B cell (primary cell): ENCODE measurements around the gene DUSP23. TPM values are rescaled to one million over a fixed set of nuclear protein-coding genes. Genes with fewer than 3 reads are reported as not detected.

Source experiments
- ATAC-seq: fragments of 200-7000 bp; cut with Tn5 transposase; one replicate; pipeline ENCODE4 v1.10.0; 2021; ENCODE audit warnings: low read depth, mild to moderate bottlenecking, moderate number of reproducible peaks, moderate library complexity
- CTCF ChIA-PET: fragments of 350-600 bp; sonication (Branson Sonifier 250); formaldehyde crosslinking; loops from one replicate; lab custom pipeline; 2021; ENCODE audit warnings: antibody characterized with exemption, inconsistent platforms; lab: Charles Lee
- POLR2A ChIA-PET: fragments of 350-600 bp; sonication (Branson Sonifier 250); formaldehyde crosslinking; loops from one replicate; lab custom pipeline; 2021; ENCODE audit warnings: antibody characterized with exemption; lab: Charles Lee
- DNase-seq: peaks from one replicate; pipeline ENCODE4 v3.0.0; 2013
- H2AFZ ChIP-seq: 2 replicates; pipeline ENCODE4 v1.6.1; 2012; ENCODE audit warnings: mild to moderate bottlenecking, low read depth, low read length; ENCODE audit not compliant: insufficient read depth, poor library complexity, severe bottlenecking
- H3K27ac ChIP-seq, 2 donors: 1 replicate in 1 of 2; 2 replicates in 1 of 2; pipeline ENCODE4 v1.5.1; 2012 to 2013; ENCODE audit warnings: low read length in 2 of 2, mild to moderate bottlenecking in 2 of 2, moderate library complexity in 1 of 2
- H3K27me3 ChIP-seq, 4 experiments: fragments of 200-600 bp in 1 of 4; sonication (generic) in 1 of 4; replicated peaks in 1 of 4; 1 replicate in 2 of 4; 2 replicates in 2 of 4; pipeline versions ENCODE4 v1.6.1 to v1.7.0; 2013 to 2016; ENCODE audit warnings: low read length in 3 of 4, mild to moderate bottlenecking in 2 of 4, mixed read lengths in 1 of 4, moderate library complexity in 1 of 4; ENCODE audit not compliant: insufficient read depth in 4 of 4, control insufficient read depth in 3 of 4; ENCODE audit errors: control extremely low read depth in 1 of 4
- H3K36me3 ChIP-seq, 2 experiments: replicated peaks in 1 of 2; 1 replicate in 1 of 2; 2 replicates in 1 of 2; pipeline versions ENCODE4 v1.6.1 to v1.7.1; 2013; ENCODE audit warnings: low read length in 1 of 2; ENCODE audit not compliant: insufficient read depth in 2 of 2, control insufficient read depth in 1 of 2; ENCODE audit errors: control extremely low read depth in 1 of 2, extremely low read depth in 1 of 2
- H3K4me1 ChIP-seq, 2 donors: fragments of 200-600 bp in 1 of 2; sonication (generic) in 1 of 2; 1 replicate in 1 of 2; 2 replicates in 1 of 2; pipeline versions ENCODE4 v1.5.1 to v1.6.1; 2013 to 2017; ENCODE audit warnings: low read length in 2 of 2; ENCODE audit not compliant: control insufficient read depth in 2 of 2, insufficient read depth in 2 of 2
- H3K4me2 ChIP-seq: replicated peaks from 2 replicates; pipeline ENCODE3; 2012; ENCODE audit warnings: mild to moderate bottlenecking, low read depth, low read length; ENCODE audit not compliant: poor library complexity, severe bottlenecking
- H3K4me3 ChIP-seq, 5 experiments: fragments of 200-600 bp in 1 of 5; sonication (generic) in 1 of 5; 1 replicate in 3 of 5; 2 replicates in 2 of 5; pipeline versions ENCODE4 v1.5.1 to v1.7.0; 2011 to 2016; ENCODE audit warnings: low read length in 4 of 5, mild to moderate bottlenecking in 4 of 5, low read depth in 2 of 5, control low read depth in 1 of 5, moderate library complexity in 1 of 5; ENCODE audit not compliant: insufficient read depth in 1 of 5; ENCODE audit errors: control extremely low read depth in 1 of 5, extremely low read depth in 1 of 5
- H3K79me2 ChIP-seq: fragments of 200-600 bp; sonication (generic); one replicate; pipeline ENCODE4 v1.6.0; 2016; ENCODE audit warnings: low read length; ENCODE audit not compliant: control insufficient read depth, insufficient read depth
- H3K9ac ChIP-seq: fragments of 200-600 bp; sonication (generic); 2 replicates; pipeline ENCODE4 v1.6.1; 2017; ENCODE audit warnings: mild to moderate bottlenecking, low read length, moderate library complexity
- H3K9me3 ChIP-seq, 3 donors: one replicate each; pipeline versions ENCODE4 v1.6.1 to v1.7.1; 2013; ENCODE audit warnings: low read length in 2 of 3; ENCODE audit not compliant: control insufficient read depth in 2 of 3, insufficient read depth in 1 of 3; ENCODE audit errors: control extremely low read depth in 1 of 3
- H4K20me1 ChIP-seq: 2 replicates; pipeline ENCODE4 v1.6.0; 2012; ENCODE audit warnings: mild to moderate bottlenecking, low read length; ENCODE audit not compliant: insufficient read depth, control insufficient read depth, poor library complexity, severe bottlenecking
- H3K27ac Mint-ChIP-seq: one replicate; pipeline ENCODE4 v1.8.0; 2021; ENCODE audit warnings: mixed read lengths
- H3K27me3 Mint-ChIP-seq: one replicate; pipeline ENCODE4 v1.8.0; 2021; ENCODE audit warnings: mixed read lengths
- H3K4me1 Mint-ChIP-seq: one replicate; pipeline ENCODE4 v1.8.0; 2021; ENCODE audit warnings: mixed read lengths
- H3K4me3 Mint-ChIP-seq: one replicate; pipeline ENCODE4 v1.8.0; 2021; ENCODE audit warnings: mixed read lengths
- H3K9me3 Mint-ChIP-seq: one replicate; pipeline ENCODE4 v1.8.0; 2022; ENCODE audit warnings: mixed read lengths; ENCODE audit not compliant: insufficient read depth
- EZH2 ChIP-seq: IDR thresholded peaks from 2 replicates; pipeline ENCODE4 v1.6.1; 2012; ENCODE audit warnings: borderline replicate concordance, low read depth, mild to moderate bottlenecking, moderate library complexity, low read length; ENCODE audit not compliant: insufficient read depth, poor library complexity, severe bottlenecking
- WGBS: methylation state at CpG from one replicate; pipeline ENCODE4 v1.1.5; 2013; ENCODE audit warnings: missing lambda C conversion rate; ENCODE audit not compliant: insufficient coverage; 5-methylcytosine and 5-hydroxymethylcytosine counted together
- intact Hi-C: fragments of 100-400 bp; cut with micrococcal nuclease; formaldehyde crosslinking; loops from one replicate; pipeline ENCODE4 v1.10.0; 2022
- polyA plus RNA-seq: library from polyadenylated mRNA; depleted of rRNA; stranded (reverse); fragments of >200 nt; gene quantifications from 2 replicates; pipeline ENCODE4 v1.2.3, GENCODE V29; 2012
- total RNA-seq, 2 donors: library from RNA; stranded (reverse); fragments of 120-200 nt in 1 of 2; gene quantifications; 1 replicate in 1 of 2; 2 replicates in 1 of 2; pipeline versions ENCODE4 v1.2.3 to v1.2.4, GENCODE V29; 2013 to 2022
- TF ChIP-seq, protein P1 (sequence below): fragments of 200-600 bp; IDR thresholded peaks from one replicate; pipeline ENCODE4 v1.8.0; 2022; ENCODE audit warnings: antibody characterized with exemption, mild to moderate bottlenecking

Gene DUSP23
- total and polyA plus RNA-seq, 2 donors (not counting 1 experiment from before 2014, with no cell fraction given), result 9.6 to 15.8 TPM

GRCh38 chr1:159774465-159774864, 6.3 kb upstream of the DUSP23 start:
- POLR2A ChIA-PET, result no interaction called here
- no peaks in the 10 kb centered on the region for H4K20me1 ChIP-seq
- H3K9me3 ChIP-seq, result no peaks in the 10 kb centered on the region
- no peaks in the 10 kb centered on the region for H3K79me2 ChIP-seq
- Mint-ChIP-seq H3K4me3 (no peak overlapping the region), H3K9me3 (no peaks in the 10 kb centered on the region), H3K4me1 (no peaks in the 10 kb centered on the region), H3K27me3 (peaks cover 33% of the 10 kb centered on the region), H3K27ac (no peak overlapping the region)
- no peak overlapping the region for H3K9ac ChIP-seq
- H3K36me3 ChIP-seq, result no peaks in the 10 kb centered on the region
- H3K4me1 ChIP-seq, result no peaks in the 10 kb centered on the region
- TF ChIP-seq EZH2, result no peak
- TF ChIP-seq, protein P1, sequence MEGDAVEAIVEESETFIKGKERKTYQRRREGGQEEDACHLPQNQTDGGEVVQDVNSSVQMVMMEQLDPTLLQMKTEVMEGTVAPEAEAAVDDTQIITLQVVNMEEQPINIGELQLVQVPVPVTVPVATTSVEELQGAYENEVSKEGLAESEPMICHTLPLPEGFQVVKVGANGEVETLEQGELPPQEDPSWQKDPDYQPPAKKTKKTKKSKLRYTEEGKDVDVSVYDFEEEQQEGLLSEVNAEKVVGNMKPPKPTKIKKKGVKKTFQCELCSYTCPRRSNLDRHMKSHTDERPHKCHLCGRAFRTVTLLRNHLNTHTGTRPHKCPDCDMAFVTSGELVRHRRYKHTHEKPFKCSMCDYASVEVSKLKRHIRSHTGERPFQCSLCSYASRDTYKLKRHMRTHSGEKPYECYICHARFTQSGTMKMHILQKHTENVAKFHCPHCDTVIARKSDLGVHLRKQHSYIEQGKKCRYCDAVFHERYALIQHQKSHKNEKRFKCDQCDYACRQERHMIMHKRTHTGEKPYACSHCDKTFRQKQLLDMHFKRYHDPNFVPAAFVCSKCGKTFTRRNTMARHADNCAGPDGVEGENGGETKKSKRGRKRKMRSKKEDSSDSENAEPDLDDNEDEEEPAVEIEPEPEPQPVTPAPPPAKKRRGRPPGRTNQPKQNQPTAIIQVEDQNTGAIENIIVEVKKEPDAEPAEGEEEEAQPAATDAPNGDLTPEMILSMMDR, result no peak
- CTCF ChIA-PET, result no interaction called here
- H3K4me3 ChIP-seq, result no peak overlapping the region
- ATAC-seq (no peak), DNase-seq (no peak)
- peaks cover 0 to 15% (median 7%) of the 10 kb centered on the region in 4 experiments for H3K27me3 ChIP-seq
- intact Hi-C loops, result no loop called here
- no peak overlapping the region for H3K27ac ChIP-seq
- no CpG with 5 or more reads among the region's 2 CpGs for WGBS
- H2AFZ ChIP-seq, result no peak overlapping the region
- no peak overlapping the region for H3K4me2 ChIP-seq

DNA sequence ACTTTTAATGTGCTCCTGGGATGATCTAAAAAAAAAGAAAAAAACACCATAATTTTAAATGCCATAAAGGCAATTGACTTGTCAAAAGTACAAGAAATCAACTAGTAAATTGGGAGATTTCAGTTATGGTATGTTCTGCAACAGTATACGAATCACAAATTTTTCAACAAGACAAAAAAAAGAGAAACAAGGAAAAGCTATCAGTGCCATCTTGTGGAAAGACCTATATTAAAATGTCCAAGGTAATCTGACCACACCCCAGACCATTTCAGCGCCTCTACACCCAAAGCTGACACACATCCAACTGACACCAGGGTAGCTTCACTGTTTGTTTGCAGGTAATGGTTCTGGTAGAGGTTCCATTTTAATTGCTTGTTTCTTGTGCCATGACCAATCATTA, 5.0 kb upstream of the DUSP23 start:
- Mint-ChIP-seq H3K27ac (no peak overlapping the region), H3K9me3 (no peaks in the 10 kb centered on the region), H3K27me3 (peaks cover 31% of the 10 kb centered on the region), H3K4me3 (no peak overlapping the region), H3K4me1 (peaks cover 6% of the 10 kb centered on the region)
- ChIA-PET CTCF (interaction anchor here (1.2 to 2.4 kb wide), 3 partner anchors 23 to 232 kb away, joined by 3 to 11 read pairs (median 3); no protein-coding TSS in a partner anchor), POLR2A (no interaction called here)
- TF ChIP-seq EZH2, result no peak
- TF ChIP-seq, protein P1, result no peak
- Histone ChIP-seq H3K4me1 (peaks cover 8 to 10% of the 10 kb centered on the region in 2 donors), H3K9ac (no peak overlapping the region), H3K4me3 (no peak overlapping the region), H3K9me3 (no peaks in the 10 kb centered on the region), H3K4me2 (no peak overlapping the region), H3K36me3 (no peaks in the 10 kb centered on the region), H3K79me2 (no peaks in the 10 kb centered on the region), H3K27ac (no peak overlapping the region), H4K20me1 (no peaks in the 10 kb centered on the region), H3K27me3 (peaks cover 0 to 15% (median 7%) of the 10 kb centered on the region in 4 experiments), H2AFZ (no peak overlapping the region)
- WGBS, result no CpG with 5 or more reads among the region's 2 CpGs
- ATAC-seq (no peak), DNase-seq (no peak)
- intact Hi-C loops, result no loop called here
